H9 (cell line): Measurements from ENCODE around the gene UMAD1. TPM values are rescaled to one million over a fixed set of nuclear protein-coding genes. Genes with fewer than 3 reads are reported as not detected.

Experiments
- DNase-seq: peaks from one replicate; pipeline ENCODE4 v3.0.0-alpha.2; 2017
- H2AFZ ChIP-seq: one replicate; pipeline ENCODE4 v1.6.1; 2013; ENCODE audit warnings: mild to moderate bottlenecking, low read length, control low read depth, moderate library complexity
- H2AK5ac ChIP-seq: 2 replicates; pipeline ENCODE4 v1.6.1; 2013; ENCODE audit warnings: low read length, control low read depth, mixed read lengths; ENCODE audit not compliant: insufficient read length
- H2BK120ac ChIP-seq: one replicate; pipeline ENCODE4 v1.6.1; 2013; ENCODE audit warnings: low read depth, mild to moderate bottlenecking, low read length, control low read depth, inconsistent platforms; ENCODE audit not compliant: poor library complexity, severe bottlenecking
- H2BK12ac ChIP-seq: 2 replicates; pipeline ENCODE4 v1.6.1; 2013; ENCODE audit warnings: low read length, control low read depth, mixed read lengths, low read depth; ENCODE audit not compliant: insufficient read length
- H2BK15ac ChIP-seq: 2 replicates; pipeline ENCODE4 v1.6.1; 2013; ENCODE audit warnings: low read depth, low read length, control low read depth
- H2BK20ac ChIP-seq: one replicate; pipeline ENCODE4 v1.6.1; 2013; ENCODE audit warnings: low read depth, mild to moderate bottlenecking, low read length, control low read depth, inconsistent platforms; ENCODE audit not compliant: poor library complexity, severe bottlenecking
- H2BK5ac ChIP-seq: 2 replicates; pipeline ENCODE4 v1.6.1; 2013; ENCODE audit warnings: low read length, control low read depth, mixed read lengths; ENCODE audit not compliant: insufficient read length
- H3K14ac ChIP-seq: 2 replicates; pipeline ENCODE4 v1.6.1; 2013; ENCODE audit warnings: low read length, control low read depth; ENCODE audit not compliant: insufficient read depth
- H3K18ac ChIP-seq: 2 replicates; pipeline ENCODE4 v1.6.1; 2013; ENCODE audit warnings: low read depth, mild to moderate bottlenecking, mixed read lengths, low read length, control low read depth; ENCODE audit not compliant: insufficient read length
- H3K23ac ChIP-seq: 2 replicates; pipeline ENCODE4 v1.6.1; 2013; ENCODE audit warnings: low read length, control low read depth, mixed read lengths, low read depth; ENCODE audit not compliant: insufficient read length
- H3K23me2 ChIP-seq: 2 replicates; pipeline ENCODE4 v1.6.1; 2013; ENCODE audit warnings: low read depth, mild to moderate bottlenecking, mixed read lengths, low read length, control low read depth; ENCODE audit not compliant: insufficient read length, poor library complexity, severe bottlenecking
- H3K27ac ChIP-seq: 2 replicates; pipeline ENCODE4 v1.5.1; 2013; ENCODE audit warnings: low read length, control low read depth, mixed read lengths, low read depth; ENCODE audit not compliant: insufficient read length
- H3K27me3 ChIP-seq: 2 replicates; pipeline ENCODE4 v1.6.1; 2013; ENCODE audit warnings: low read length, control low read depth, inconsistent platforms; ENCODE audit not compliant: insufficient read depth
- H3K4ac ChIP-seq: 2 replicates; pipeline ENCODE4 v1.6.1; 2013; ENCODE audit warnings: low read depth, mild to moderate bottlenecking, control low read depth, inconsistent platforms, low read length, moderate library complexity
- H3K4me1 ChIP-seq: 2 replicates; pipeline ENCODE4 v1.6.1; 2013; ENCODE audit warnings: low read length, control low read depth, inconsistent platforms; ENCODE audit not compliant: insufficient read depth
- H3K4me2 ChIP-seq: 2 replicates; pipeline ENCODE4 v1.6.1; 2013; ENCODE audit warnings: low read length, control low read depth, mixed read lengths; ENCODE audit not compliant: insufficient read length, insufficient read depth
- H3K56ac ChIP-seq: 2 replicates; pipeline ENCODE4 v1.6.1; 2013; ENCODE audit warnings: low read depth, mild to moderate bottlenecking, mixed read lengths, low read length, control low read depth; ENCODE audit not compliant: insufficient read length
- H3K79me1 ChIP-seq: 2 replicates; pipeline ENCODE4 v1.6.1; 2013; ENCODE audit warnings: low read depth, mild to moderate bottlenecking, moderate library complexity, low read length, control low read depth, inconsistent platforms; ENCODE audit not compliant: insufficient read depth, poor library complexity, severe bottlenecking
- H3K79me2 ChIP-seq: 2 replicates; pipeline ENCODE4 v1.6.1; 2013; ENCODE audit warnings: low read length, control low read depth, inconsistent platforms; ENCODE audit not compliant: insufficient read depth
- H3K9ac ChIP-seq: 2 replicates; pipeline ENCODE4 v1.6.1; 2013; ENCODE audit warnings: low read length, control low read depth, mixed read lengths; ENCODE audit not compliant: insufficient read length; ENCODE audit errors: extremely low read depth
- H3K9me3 ChIP-seq: one replicate; pipeline ENCODE4 v1.6.1; 2013; ENCODE audit warnings: low read depth, low read length, inconsistent platforms; ENCODE audit not compliant: control insufficient read depth
- H3T11ph ChIP-seq: one replicate; pipeline ENCODE4 v1.6.1; 2013; ENCODE audit warnings: mild to moderate bottlenecking, low read length, control low read depth, inconsistent platforms
- H4K20me1 ChIP-seq: one replicate; pipeline ENCODE4 v1.6.1; 2013; ENCODE audit not compliant: control insufficient read depth, insufficient read length, insufficient read depth
- H4K5ac ChIP-seq: 2 replicates; pipeline ENCODE4 v1.6.1; 2013; ENCODE audit warnings: low read depth, mild to moderate bottlenecking, mixed read lengths, low read length, control low read depth; ENCODE audit not compliant: insufficient read length
- H4K8ac ChIP-seq: replicated peaks from 2 replicates; pipeline ENCODE4 v1.6.1; 2013; ENCODE audit warnings: low read length, control low read depth, mixed read lengths, low read depth; ENCODE audit not compliant: insufficient read length
- H4K91ac ChIP-seq: 2 replicates; pipeline ENCODE4 v1.6.1; 2013; ENCODE audit warnings: low read depth, mild to moderate bottlenecking, moderate library complexity, mixed read lengths, low read length, control low read depth; ENCODE audit not compliant: insufficient read length
- H3K27ac Mint-ChIP-seq, 3 experiments: 2 replicates in 2 of 3; 3 replicates in 1 of 3; pipeline ENCODE4 v1.8.0; 2020 to 2021; ENCODE audit warnings: mixed read lengths in 3 of 3, mild to moderate bottlenecking in 1 of 3, moderate library complexity in 1 of 3
- H3K27me3 Mint-ChIP-seq: 2 replicates; pipeline ENCODE4 v1.8.0; 2021; ENCODE audit warnings: low read depth, mild to moderate bottlenecking, moderate library complexity, mixed read lengths
- H3K36me3 Mint-ChIP-seq, 3 experiments: 2 replicates in 2 of 3; 3 replicates in 1 of 3; pipeline ENCODE4 v1.8.0; 2020 to 2021; ENCODE audit warnings: low read depth in 3 of 3, mixed read lengths in 3 of 3; ENCODE audit not compliant: insufficient read depth in 1 of 3
- H3K4me1 Mint-ChIP-seq, 2 experiments: 2 replicates each; pipeline ENCODE4 v1.8.0; 2020; ENCODE audit warnings: mixed read lengths in 2 of 2
- H3K4me3 Mint-ChIP-seq, 2 experiments: 2 replicates in 1 of 2; 3 replicates in 1 of 2; pipeline ENCODE4 v1.8.0; 2020 to 2021; ENCODE audit warnings: mild to moderate bottlenecking in 2 of 2, mixed read lengths in 2 of 2, moderate library complexity in 1 of 2
- H3K9me3 Mint-ChIP-seq, 2 experiments: 2 replicates in 1 of 2; 3 replicates in 1 of 2; pipeline ENCODE4 v1.8.0; 2020; ENCODE audit warnings: mild to moderate bottlenecking in 2 of 2, mixed read lengths in 2 of 2, moderate library complexity in 1 of 2
- CTCF ChIP-seq: fragments of 200-600 bp; sonication (generic); conservative IDR thresholded peaks from 3 replicates; pipeline ENCODE4 v1.8.0; 2021; ENCODE audit warnings: antibody characterized with exemption, mild to moderate bottlenecking
- WGBS: extraction: QIAGEN DNeasy Blood & Tissue Kit; methylation state at CpG from one replicate; pipeline ENCODE4 v1.1.7; 2013; ENCODE audit warnings: missing lambda C conversion rate, low lambda C conversion rate, mixed read lengths; ENCODE audit not compliant: insufficient read length; ENCODE audit errors: extremely low coverage; 5-methylcytosine and 5-hydroxymethylcytosine counted together
- total RNA-seq: library from RNA; stranded (reverse); gene quantifications from 2 replicates; pipeline ENCODE4 v1.2.1, GENCODE V29; 2021

Gene UMAD1
- total RNA-seq, 1 experiment from 2014 or later = 8.9 TPM

GRCh38 chr7:7673240-7673550 lies 32.6 kb downstream of the UMAD1 start:
- Histone ChIP-seq H2BK120ac (no peak overlapping the region), H3K9ac (no peak overlapping the region), H3T11ph (no peak overlapping the region), H2BK20ac (no peak overlapping the region), H2AFZ (no peak overlapping the region), H3K27me3 (no peaks in the 10 kb centered on the region), H4K8ac (no peak overlapping the region), H4K5ac (no peak overlapping the region), H3K56ac (no peak overlapping the region), H2AK5ac (no peak overlapping the region), H3K27ac (no peak overlapping the region), H3K9me3 (no peaks in the 10 kb centered on the region), H3K23me2 (no peaks in the 10 kb centered on the region), H3K79me1 (no peaks in the 10 kb centered on the region), H3K4me2 (no peak overlapping the region), H4K91ac (no peak overlapping the region), H2BK15ac (no peak overlapping the region), H3K4me1 (no peaks in the 10 kb centered on the region), H4K20me1 (no peaks in the 10 kb centered on the region), H3K23ac (no peak overlapping the region), H3K14ac (no peak overlapping the region), H2BK12ac (no peak overlapping the region), H3K18ac (no peak overlapping the region), H2BK5ac (no peak overlapping the region), H3K79me2 (no peaks in the 10 kb centered on the region), H3K4ac (no peak overlapping the region)
- Mint-ChIP-seq H3K4me1 (peaks cover 8 to 18% of the 10 kb centered on the region in 2 experiments), H3K4me3 (no peak overlapping the region), H3K9me3 (peaks cover 4% of the 10 kb centered on the region in 2 experiments; a peak in 4 of 5 replicates), H3K27ac (no peak overlapping the region; a peak in 1 of 7 replicates), H3K36me3 (peaks cover 8 to 9% (median 9%) of the 10 kb centered on the region in 3 experiments; a peak in 6 of 7 replicates), H3K27me3 (no peaks in the 10 kb centered on the region)
- DNase-seq = no peak
- no peak for TF ChIP-seq CTCF
- WGBS = no CpG with 5 or more reads among the region's 2 CpGs
